Gastroesophageal sphincter (tissue), 3 donors: ENCODE data around the gene PLEKHO1.

Experiments
- CTCF ChIP-seq, 4 experiments: fragments of 200-600 bp in 2 of 4; fragments of 450-650 bp in 2 of 4; sonication (generic) in 1 of 4; IDR thresholded peaks; one replicate each; pipeline ENCODE4 v1.5.1; 2017 to 2019; ENCODE audit warnings: antibody characterized with exemption in 4 of 4, mild to moderate bottlenecking in 2 of 4, moderate library complexity in 2 of 4
- POLR2A ChIP-seq, 2 donors: fragments of 450-650 bp; IDR thresholded peaks; one replicate each; pipeline ENCODE4 v1.6.1; 2017; ENCODE audit warnings: antibody characterized with exemption in 2 of 2, mild to moderate bottlenecking in 2 of 2, moderate library complexity in 1 of 2
- POLR2AphosphoS5 ChIP-seq: sonication (generic); formaldehyde crosslinking; IDR thresholded peaks from one replicate; pipeline ENCODE4 v1.6.1; 2017; ENCODE audit warnings: antibody characterized with exemption

GRCh38 chr1:150207281-150207971, 57.7 kb downstream of the PLEKHO1 start:
- no peak for TF ChIP-seq CTCF (IDR thresholded peaks at IDR 0.05)
- TF ChIP-seq POLR2A (IDR thresholded peaks at IDR 0.05): no peak
- TF ChIP-seq POLR2AphosphoS5: no peak
